ENCODE data around the gene SDR42E2.

GRCh38 chr16:22147853-22148252 is 14.5 kb upstream of the SDR42E2 start:
- TF ChIP-seq CTCF (conservative IDR thresholded peaks at IDR 0.05 in 1 of 2, IDR thresholded peaks at IDR 0.05 in 1 of 2; ENCODE audit: low read depth in 1 of 2, low read length in 2 of 2), result no peak
- TF ChIP-seq EZH2 (IDR thresholded peaks at IDR 0.05; ENCODE audit: low read length, missing control alignments), result no peak

Data from fibroblast of lung (primary cell).